Fibroblast of lung (primary cell): Measurements from ENCODE around the gene GFM1. TPM values are rescaled to one million over a fixed set of nuclear protein-coding genes. Genes with fewer than 3 reads are reported as not detected.
A peak's percentile ranks its signal among the peaks of the same experiment; 100 is the strongest.

ENCODE experiments used
- DNase-seq, 2 donors: peaks; one replicate each; pipeline versions ENCODE4 v3.0.0 to v3.0.0-alpha.2; 2010; ENCODE audit warnings: low read depth in 2 of 2
- H2AFZ ChIP-seq: 2 replicates; pipeline ENCODE4 v1.5.1; 2012; ENCODE audit warnings: low read length, control low read depth, inconsistent platforms
- H3K27ac ChIP-seq: 2 replicates; pipeline ENCODE4 v1.5.1; 2011; ENCODE audit warnings: low read length, control low read depth; ENCODE audit not compliant: insufficient read depth
- H3K27me3 ChIP-seq: 2 replicates; pipeline ENCODE4 v1.5.1; 2011; ENCODE audit warnings: mild to moderate bottlenecking, low read length; ENCODE audit not compliant: control insufficient read depth, insufficient read depth
- H3K36me3 ChIP-seq: 2 replicates; pipeline ENCODE4 v1.5.1; 2011; ENCODE audit warnings: low read length; ENCODE audit not compliant: control insufficient read depth, insufficient read depth
- H3K4me1 ChIP-seq: 2 replicates; pipeline ENCODE4 v1.5.1; 2011; ENCODE audit warnings: low read length; ENCODE audit not compliant: control insufficient read depth, insufficient read depth; ENCODE audit errors: extremely low read depth
- H3K4me2 ChIP-seq: 2 replicates; pipeline ENCODE4 v1.5.1; 2011; ENCODE audit warnings: low read length, control low read depth; ENCODE audit not compliant: insufficient read depth; ENCODE audit errors: extremely low read depth
- H3K4me3 ChIP-seq, 4 experiments: fragments of 200-600 bp in 1 of 4; sonication (generic) in 1 of 4; replicated peaks in 1 of 4; 2 replicates each; pipeline ENCODE4 v1.5.1; 2011 to 2016; ENCODE audit warnings: low read length in 4 of 4, low read depth in 3 of 4, mild to moderate bottlenecking in 3 of 4, control low read depth in 2 of 4, inconsistent platforms in 1 of 4, mixed read lengths in 1 of 4; ENCODE audit not compliant: insufficient read depth in 1 of 4; ENCODE audit errors: control extremely low read depth in 1 of 4
- H3K79me2 ChIP-seq: 2 replicates; pipeline ENCODE4 v1.5.1; 2012; ENCODE audit warnings: mild to moderate bottlenecking, low read length, inconsistent platforms; ENCODE audit not compliant: control insufficient read depth, insufficient read depth
- H3K9ac ChIP-seq: 2 replicates; pipeline ENCODE4 v1.5.1; 2011; ENCODE audit warnings: mild to moderate bottlenecking, low read length, control low read depth; ENCODE audit not compliant: insufficient read depth
- H3K9me3 ChIP-seq: 2 replicates; pipeline ENCODE4 v1.5.1; 2012; ENCODE audit warnings: low read depth, low read length; ENCODE audit not compliant: control insufficient read depth, insufficient read depth
- H4K20me1 ChIP-seq: 2 replicates; pipeline ENCODE4 v1.5.1; 2011; ENCODE audit warnings: low read length; ENCODE audit not compliant: control insufficient read depth, insufficient read depth; ENCODE audit errors: extremely low read depth
- CTCF ChIP-seq, 2 donors: IDR thresholded peaks in 1 of 2; conservative IDR thresholded peaks in 1 of 2; 1 replicate in 1 of 2; 2 replicates in 1 of 2; pipeline ENCODE4 v1.5.1; 2011 to 2012; ENCODE audit warnings: low read length in 2 of 2, control low read depth in 1 of 2, inconsistent platforms in 1 of 2, low read depth in 1 of 2, mild to moderate bottlenecking in 1 of 2
- EZH2 ChIP-seq: IDR thresholded peaks from 2 replicates; pipeline ENCODE4 v1.5.1; 2012; ENCODE audit warnings: low read length, control low read depth, mild to moderate bottlenecking; ENCODE audit errors: missing control alignments
- polyA plus RNA-seq, 2 donors: library from polyadenylated mRNA; depleted of rRNA in 1 of 2; stranded (reverse) in 1 of 2; unstranded in 1 of 2; fragments of >200 nt; gene quantifications; 2 replicates each; pipeline ENCODE4 v1.2.1, GENCODE V29; 2011 to 2012; ENCODE audit warnings: missing spikeins in 1 of 2
- total RNA-seq: library from RNA; depleted of rRNA; stranded (reverse); fragments of >200 nt; gene quantifications from 2 replicates; pipeline ENCODE4 v1.2.1, GENCODE V29; 2014

Gene GFM1
- total and polyA plus RNA-seq, 2 donors (not counting 1 experiment from before 2014, with no cell fraction given): 30.5 to 38.6 TPM

GRCh38 chr3:158678687-158679086, 34.4 kb downstream of the GFM1 start:
- Histone ChIP-seq H4K20me1 (no peaks in the 10 kb centered on the region), H3K4me3 (no peak overlapping the region), H3K27ac (no peak overlapping the region), H3K36me3 (no peaks in the 10 kb centered on the region), H3K9me3 (no peaks in the 10 kb centered on the region), H3K79me2 (no peaks in the 10 kb centered on the region), H3K9ac (no peak overlapping the region), H3K4me1 (peaks cover 6% of the 10 kb centered on the region), H3K27me3 (no peaks in the 10 kb centered on the region), H3K4me2 (no peak overlapping the region), H2AFZ (no peak overlapping the region)
- DNase-seq: no peak
- TF ChIP-seq EZH2: no peak
- no peak for TF ChIP-seq CTCF (conservative IDR thresholded peaks at IDR 0.05 in 1 of 2, IDR thresholded peaks at IDR 0.05 in 1 of 2; ENCODE audit: low read depth in 1 of 2, low read length in 2 of 2)

- H3K4me2 ChIP-seq: no peak overlapping the region
Measured at GRCh38 chr3:158679547-158680000, 35.2 kb downstream of the GFM1 start.

GRCh38 chr3:158680861-158681260, 36.5 kb downstream of the GFM1 start:
- no peak overlapping the region for H3K27ac ChIP-seq
- no peaks in the 10 kb centered on the region for H3K27me3 ChIP-seq
- no peak overlapping the region for H3K4me3 ChIP-seq
- no peaks in the 10 kb centered on the region for H4K20me1 ChIP-seq
- no peak for DNase-seq
- no peak overlapping the region for H3K9ac ChIP-seq
- H3K4me2 ChIP-seq: no peak overlapping the region
- H3K79me2 ChIP-seq: no peaks in the 10 kb centered on the region
- TF ChIP-seq CTCF (conservative IDR thresholded peaks at IDR 0.05 in 1 of 2, IDR thresholded peaks at IDR 0.05 in 1 of 2; ENCODE audit: low read depth in 1 of 2, low read length in 2 of 2) (no peak), EZH2 (no peak)
- no peaks in the 10 kb centered on the region for H3K9me3 ChIP-seq
- H3K36me3 ChIP-seq: no peaks in the 10 kb centered on the region
- peaks cover 6% of the 10 kb centered on the region for H3K4me1 ChIP-seq
- H2AFZ ChIP-seq: no peak overlapping the region

More at GRCh38 chr3:158679547-158680000, 35.2 kb downstream of the GFM1 start:
- TF ChIP-seq EZH2 (no peak), CTCF (conservative IDR thresholded peaks at IDR 0.05 in 1 of 2, IDR thresholded peaks at IDR 0.05 in 1 of 2; ENCODE audit: low read depth in 1 of 2, low read length in 2 of 2) (no peak)
- no peaks in the 10 kb centered on the region for H4K20me1 ChIP-seq
- H3K4me3 ChIP-seq: no peak overlapping the region
- H3K4me1 ChIP-seq: peaks cover 6% of the 10 kb centered on the region
- H3K9ac ChIP-seq: no peak overlapping the region
- H3K27me3 ChIP-seq: no peaks in the 10 kb centered on the region
- DNase-seq: peak in 1 of 2 donors; percentile 59
- no peaks in the 10 kb centered on the region for H3K36me3 ChIP-seq
- H3K27ac ChIP-seq: no peak overlapping the region
- no peaks in the 10 kb centered on the region for H3K9me3 ChIP-seq
- no peak overlapping the region for H2AFZ ChIP-seq
- no peaks in the 10 kb centered on the region for H3K79me2 ChIP-seq
